Measurements from ENCODE around the gene ERCC5. TPM values are rescaled to one million over a fixed set of nuclear protein-coding genes. Genes with fewer than 3 reads are reported as not detected.

The ERCC5 gene
- total and polyA plus RNA-seq, 9 of the 15 experiments (the other 6 are each of a cell fraction or from before 2014, with no cell fraction given), result 7.4 to 43.1 (median 33.9) TPM

- TF ChIP-seq ZNF318 (IDR thresholded peaks at IDR 0.05; ENCODE audit: borderline replicate concordance in 1 of 2, low read depth in 1 of 2) (no peak), ZNF274 (IDR thresholded peaks at IDR 0.05; ENCODE audit: borderline replicate concordance, low read depth, low read length) (no peak), KDM5B (IDR thresholded peaks at IDR 0.05; ENCODE audit: insufficient replicate concordance, low read depth, low read length) (no peak), RREB1 (CRISPR knock-in tag; IDR thresholded peaks at IDR 0.05) (no peak), STAT6 (CRISPR knock-in tag; IDR thresholded peaks at IDR 0.05) (no peak), FOXA3 (CRISPR knock-in tag; conservative IDR thresholded peaks at IDR 0.05 in 1 of 2, IDR thresholded peaks at IDR 0.05 in 1 of 2) (no peak), BDP1 (IDR thresholded peaks at IDR 0.05; ENCODE audit: insufficient read depth, insufficient read length) (no peak)
These were observed 45.4 kb upstream of the ERCC5 start (continued) for GRCh38 chr13:102800145-102801041.

Measured in K562 (cell line).